GM18867 (cell line): ENCODE measurements around the gene ARHGAP11B.
"Not testable (repeated sequence)": the region's sequence is repeated elsewhere in the genome, so short reads cannot be mapped to it uniquely, and the experiment has no call there.

Experiments used
- ATAC-seq: cut with Tn5 transposase; IDR thresholded peaks from one replicate; pipeline ENCODE4 v1.9.1; 2021; ENCODE audit warnings: mild to moderate bottlenecking, moderate library complexity; ENCODE audit not compliant: unreplicated experiment

Gene ARHGAP11B

GRCh38 chr15:30625436-30626193 lies at the start of gene ARHGAP11B:
TSS of gene ARHGAP11B (plus strand) at chr15:30626128.
- peak; percentile 89 for ATAC-seq

- not testable (repeated sequence) for ATAC-seq
Observed at GRCh38 chr15:30579394-30579970, 46.4 kb upstream of the ARHGAP11B start.

GRCh38 chr15:30580716-30581115 lies 45.2 kb upstream of the ARHGAP11B start:
- not testable (repeated sequence) for ATAC-seq

- not testable (repeated sequence) for ATAC-seq
Observed at GRCh38 chr15:30598953-30599352, 27.0 kb upstream of the ARHGAP11B start.

- ATAC-seq = not testable (repeated sequence)
Observed at GRCh38 chr15:30603796-30604195, 22.1 kb upstream of the ARHGAP11B start, which contains the start of gene GOLGA8H. TSS of gene GOLGA8H (plus strand) at chr15:30604028. CDS start at chr15:30604126, 98 bp downstream.

- not testable (repeated sequence) for ATAC-seq
Observed at GRCh38 chr15:30612271-30612670, 13.7 kb upstream of the ARHGAP11B start.

GRCh38 chr15:30621342-30621741 lies 4.6 kb upstream of the ARHGAP11B start:
- not testable (repeated sequence) for ATAC-seq

- ATAC-seq = peak; percentile 6
Observed at GRCh38 chr15:30626194-30626565, 252 bp downstream of the ARHGAP11B start.

GRCh38 chr15:30626632-30627031 lies 704 bp downstream of the ARHGAP11B start:
- not testable (repeated sequence) for ATAC-seq

- ATAC-seq = peak; percentile 81
Observed at GRCh38 chr15:30650012-30650929, 24.3 kb downstream of the ARHGAP11B start.

- not testable (repeated sequence) for ATAC-seq
Observed at GRCh38 chr15:30661154-30661553, 35.2 kb downstream of the ARHGAP11B start.

- ATAC-seq = not testable (repeated sequence)
Observed at GRCh38 chr15:30669621-30670020, 43.7 kb downstream of the ARHGAP11B start.

GRCh38 chr15:30670056-30670455 lies 44.1 kb downstream of the ARHGAP11B start:
- no peak for ATAC-seq

- ATAC-seq = no peak
Observed at GRCh38 chr15:30671309-30671708, 45.4 kb downstream of the ARHGAP11B start.

- ATAC-seq = no peak
Observed at GRCh38 chr15:30675126-30675525, 49.2 kb downstream of the ARHGAP11B start.

- ATAC-seq = not testable (repeated sequence)
Observed at GRCh38 chr15:30675891-30676290, 50.0 kb downstream of the ARHGAP11B start.

- not testable (repeated sequence) for ATAC-seq
Observed at GRCh38 chr15:30680997-30681396, 55.1 kb downstream of the ARHGAP11B start.

GRCh38 chr15:30685709-30686285 lies 59.9 kb downstream of the ARHGAP11B start:
- ATAC-seq = not testable (repeated sequence)

- ATAC-seq = not testable (repeated sequence)
Observed at GRCh38 chr15:30686651-30687050, 60.7 kb downstream of the ARHGAP11B start.
